K562 (cell line): ENCODE measurements around the gene MCC. TPM values are rescaled to one million over a fixed set of nuclear protein-coding genes. Genes with fewer than 3 reads are reported as not detected.

Source experiments
- ATAC-seq: fragments of 200-7000 bp; cut with Tn5 transposase; 3 replicates; pipeline ENCODE4 v1.9.1; 2020; ENCODE audit warnings: moderate library complexity
- BruUV-seq: library from RNA; stranded (reverse); fragments of 400-500 nt; replicated peaks from 2 replicates; lab custom pipeline; 2021; lab: Mats Ljungman, UMichigan
- CTCF ChIA-PET: fragments of 300-600 bp; formaldehyde crosslinking; extraction: SDS; loops from one replicate; lab custom pipeline; 2021; ENCODE audit warnings: low intra/inter-chr PET ratio; lab: Yijun Ruan, JAX
- POLR2A ChIA-PET: fragments of 300-600, 350-650 bp; sonication (Branson Sonifier 250); formaldehyde crosslinking; extraction: SDS; loops from one replicate; lab custom pipeline; 2021; ENCODE audit warnings: antibody characterized with exemption, inconsistent platforms; lab: Yijun Ruan, JAX
- DNase-seq, 4 experiments: peaks; one replicate each; pipeline versions ENCODE4 v3.0.0 to v3.0.0-alpha.2; 2011 to 2018; ENCODE audit warnings: low spot score in 3 of 4, mixed read lengths in 3 of 4; ENCODE audit errors: extremely low read depth in 1 of 4
- FAIRE-seq: peaks from 2 replicates; lab custom pipeline; 2011; peaks lifted over from hg19 to GRCh38; lab: Jason Lieb, UNC
- H2AFZ ChIP-seq: 2 replicates; pipeline ENCODE4 v1.6.0; 2011; ENCODE audit warnings: low read depth, low read length, control low read depth, inconsistent platforms
- H3K27ac ChIP-seq: fragments of 200-600 bp; 3 replicates; pipeline ENCODE4 v1.8.0; 2011; ENCODE audit warnings: low read depth, mild to moderate bottlenecking, control low read depth, inconsistent platforms, low read length, moderate library complexity, mixed read lengths; ENCODE audit errors: extremely low read depth
- H3K27me3 ChIP-seq, 2 experiments: fragments of 300-600 bp in 1 of 2; 2 replicates in 1 of 2; 3 replicates in 1 of 2; pipeline versions ENCODE4 v1.6.0 to v1.8.0; 2011; ENCODE audit warnings: inconsistent platforms in 2 of 2, low read length in 2 of 2, mild to moderate bottlenecking in 1 of 2, mixed read lengths in 1 of 2, moderate library complexity in 1 of 2; ENCODE audit not compliant: control insufficient read depth in 2 of 2, insufficient read depth in 2 of 2
- H3K36me3 ChIP-seq: fragments of 300-600 bp; 3 replicates; pipeline ENCODE4 v1.8.0; 2011; ENCODE audit warnings: mild to moderate bottlenecking, low read length, inconsistent platforms; ENCODE audit not compliant: control insufficient read depth, insufficient read depth
- H3K4me1 ChIP-seq, 2 experiments: fragments of 200-600 bp in 1 of 2; replicated peaks in 1 of 2; 2 replicates in 1 of 2; 3 replicates in 1 of 2; pipeline versions ENCODE4 v1.5.1 to v1.8.0; 2011; ENCODE audit warnings: inconsistent platforms in 2 of 2, low read length in 2 of 2, mild to moderate bottlenecking in 1 of 2, mixed read lengths in 1 of 2, moderate library complexity in 1 of 2; ENCODE audit not compliant: control insufficient read depth in 2 of 2, insufficient read depth in 2 of 2
- H3K4me2 ChIP-seq: 2 replicates; pipeline ENCODE4 v1.6.1; 2011; ENCODE audit warnings: low read length, control low read depth, inconsistent platforms, mixed read lengths; ENCODE audit not compliant: insufficient read depth
- H3K4me3 ChIP-seq: fragments of 200-600 bp; sonication (generic), shearing (Covaris generic); 2 replicates; pipeline ENCODE4 v1.5.1; 2016; ENCODE audit warnings: control low read depth, inconsistent platforms
- H3K79me2 ChIP-seq: fragments of 200-600 bp; 3 replicates; pipeline ENCODE4 v1.8.0; 2011; ENCODE audit warnings: low read length, inconsistent platforms; ENCODE audit not compliant: control insufficient read depth, insufficient read depth
- H3K9ac ChIP-seq, 2 experiments: 2 replicates each; pipeline versions ENCODE4 v1.6.0 to v1.6.1; 2011; ENCODE audit warnings: low read depth in 2 of 2, low read length in 2 of 2, control low read depth in 1 of 2, inconsistent platforms in 1 of 2, mild to moderate bottlenecking in 1 of 2, mixed read lengths in 1 of 2; ENCODE audit not compliant: insufficient read depth in 1 of 2
- H3K9me1 ChIP-seq: one replicate; pipeline ENCODE4 v1.6.0; 2011; ENCODE audit warnings: inconsistent platforms, mild to moderate bottlenecking, low read length, moderate library complexity; ENCODE audit not compliant: control insufficient read depth, insufficient read depth
- H3K9me3 ChIP-seq: replicated peaks from 2 replicates; pipeline ENCODE4 v1.5.1; 2011; ENCODE audit warnings: low read depth, low read length, inconsistent platforms; ENCODE audit not compliant: control insufficient read depth, insufficient read depth
- H4K20me1 ChIP-seq: replicated peaks from 2 replicates; pipeline ENCODE4 v1.6.1; 2011; ENCODE audit warnings: low read length, inconsistent platforms, mixed read lengths; ENCODE audit not compliant: control insufficient read depth, insufficient read depth
- MED1 ChIP-seq: sonication (generic); formaldehyde crosslinking; IDR thresholded peaks from 2 replicates; pipeline ENCODE4 v1.8.1; 2023; ENCODE audit warnings: missing genetic modification reagents, borderline replicate concordance
- MTA2 ChIP-seq: fragments of 450-650 bp; IDR thresholded peaks from 2 replicates; pipeline ENCODE4 v1.6.1; 2016; ENCODE audit warnings: low read depth
- ZNF274 ChIP-seq: IDR thresholded peaks from 2 replicates; pipeline ENCODE4 v1.6.1; 2011; ENCODE audit warnings: low read depth, mild to moderate bottlenecking, low read length, moderate library complexity, borderline replicate concordance
- WGBS: fragments of 100-300 bp; shearing (Covaris generic); methylation state at CpG from one replicate; pipeline ENCODE4 v1.1.6; 2016; ENCODE audit warnings: low coverage, mixed read lengths; ENCODE audit not compliant: insufficient coverage; ENCODE audit errors: missing lambda C conversion rate; 5-methylcytosine and 5-hydroxymethylcytosine counted together
- in situ Hi-C: fragments of 300-500 bp; cut with MboI; formaldehyde crosslinking; loops from 4 replicates; pipeline ENCODE4 v1.15.0; 2018; ENCODE audit warnings: inconsistent platforms, mixed read lengths
- intact Hi-C: fragments of 100-400 bp; cut with micrococcal nuclease; formaldehyde crosslinking; loops from 2 replicates; pipeline ENCODE4 v1.14.2; 2022
- polyA plus RNA-seq, 8 experiments: library from polyadenylated mRNA; depleted of rRNA in 4 of 8; stranded (reverse) in 5 of 8; unstranded in 3 of 8; fragments of >200 nt; fragmentation: Nextera tagmentation in 2 of 8; fragmentation: Illumina TruSeq in 1 of 8; extraction: Ambion mirVana in 2 of 8; extraction: Trizol in 1 of 8; gene quantifications; 2 replicates each; pipeline versions ENCODE4 v1.2.1 to v1.2.3, GENCODE V29; 2011 to 2014; ENCODE audit warnings: inconsistent platforms in 1 of 8, missing spikeins in 1 of 8
- total RNA-seq, 7 experiments: library from RNA; depleted of rRNA in 6 of 7; stranded (reverse); fragments of >200 nt in 6 of 7; fragmentation: Illumina TruSeq in 2 of 7; extraction: Trizol in 2 of 7; gene quantifications; 2 replicates each; pipeline versions ENCODE4 v1.2.1 to v1.2.3, GENCODE V29; 2011 to 2021; ENCODE audit warnings: low replicate concordance in 1 of 7
- TF ChIP-seq, protein P1 (sequence below): fragments of 450-650 bp; IDR thresholded peaks from 2 replicates; pipeline ENCODE4 v1.6.1; 2016
- TF ChIP-seq, protein P2 (sequence below): sonication (generic); formaldehyde crosslinking; IDR thresholded peaks from 2 replicates; pipeline ENCODE4 v1.8.1; 2023; ENCODE audit warnings: mild to moderate bottlenecking, missing genetic modification reagents
- TF ChIP-seq, protein P3 (sequence below): fragments of 250-450 bp; sonication (Bioruptor Pico); IDR thresholded peaks from 2 replicates; pipeline ENCODE4 v1.8.0; 2021; ENCODE audit warnings: moderate library complexity, mild to moderate bottlenecking, inconsistent platforms

Gene MCC
- total and polyA plus RNA-seq, 9 of the 15 experiments (the other 6 are each of a cell fraction or from before 2014, with no cell fraction given) = 0.04 to 0.24 (median 0.06) TPM; not detected in 1

GRCh38 chr5:113039229-113039933 is 448.9 kb downstream of the MCC start:
- Histone ChIP-seq H2AFZ (no peak overlapping the region), H3K27ac (no peak overlapping the region), H3K4me2 (no peak overlapping the region), H3K9me1 (no peaks in the 10 kb centered on the region), H3K4me1 (peaks cover 20 to 37% of the 10 kb centered on the region in 2 experiments), H3K27me3 (no peaks in the 10 kb centered on the region), H3K9me3 (no peaks in the 10 kb centered on the region), H4K20me1 (no peaks in the 10 kb centered on the region), H3K36me3 (no peaks in the 10 kb centered on the region), H3K79me2 (no peaks in the 10 kb centered on the region)
- POLR2A ChIA-PET = interaction anchor here (0.5 kb wide), 1 partner anchor 12 kb away, joined by 4 read pairs; no protein-coding TSS in a partner anchor
- intact Hi-C loops = no loop called here
- DNase-seq = no peak
- WGBS = 79% methylated on average over 11 of the region's 14 CpGs
- CTCF ChIA-PET = no interaction called here
- in situ Hi-C loops = no loop called here
- FAIRE-seq = no peak
- TF ChIP-seq, protein P1, sequence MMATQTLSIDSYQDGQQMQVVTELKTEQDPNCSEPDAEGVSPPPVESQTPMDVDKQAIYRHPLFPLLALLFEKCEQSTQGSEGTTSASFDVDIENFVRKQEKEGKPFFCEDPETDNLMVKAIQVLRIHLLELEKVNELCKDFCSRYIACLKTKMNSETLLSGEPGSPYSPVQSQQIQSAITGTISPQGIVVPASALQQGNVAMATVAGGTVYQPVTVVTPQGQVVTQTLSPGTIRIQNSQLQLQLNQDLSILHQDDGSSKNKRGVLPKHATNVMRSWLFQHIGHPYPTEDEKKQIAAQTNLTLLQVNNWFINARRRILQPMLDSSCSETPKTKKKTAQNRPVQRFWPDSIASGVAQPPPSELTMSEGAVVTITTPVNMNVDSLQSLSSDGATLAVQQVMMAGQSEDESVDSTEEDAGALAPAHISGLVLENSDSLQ = no peak
- TF ChIP-seq ZNF274 = no peak
- TF ChIP-seq MED1 (CRISPR knock-in tag) = no peak
- TF ChIP-seq, protein P2, sequence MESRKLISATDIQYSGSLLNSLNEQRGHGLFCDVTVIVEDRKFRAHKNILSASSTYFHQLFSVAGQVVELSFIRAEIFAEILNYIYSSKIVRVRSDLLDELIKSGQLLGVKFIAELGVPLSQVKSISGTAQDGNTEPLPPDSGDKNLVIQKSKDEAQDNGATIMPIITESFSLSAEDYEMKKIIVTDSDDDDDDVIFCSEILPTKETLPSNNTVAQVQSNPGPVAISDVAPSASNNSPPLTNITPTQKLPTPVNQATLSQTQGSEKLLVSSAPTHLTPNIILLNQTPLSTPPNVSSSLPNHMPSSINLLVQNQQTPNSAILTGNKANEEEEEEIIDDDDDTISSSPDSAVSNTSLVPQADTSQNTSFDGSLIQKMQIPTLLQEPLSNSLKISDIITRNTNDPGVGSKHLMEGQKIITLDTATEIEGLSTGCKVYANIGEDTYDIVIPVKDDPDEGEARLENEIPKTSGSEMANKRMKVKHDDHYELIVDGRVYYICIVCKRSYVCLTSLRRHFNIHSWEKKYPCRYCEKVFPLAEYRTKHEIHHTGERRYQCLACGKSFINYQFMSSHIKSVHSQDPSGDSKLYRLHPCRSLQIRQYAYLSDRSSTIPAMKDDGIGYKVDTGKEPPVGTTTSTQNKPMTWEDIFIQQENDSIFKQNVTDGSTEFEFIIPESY = peak; percentile 66
- TF ChIP-seq MTA2 = no peak
- TF ChIP-seq, protein P3, sequence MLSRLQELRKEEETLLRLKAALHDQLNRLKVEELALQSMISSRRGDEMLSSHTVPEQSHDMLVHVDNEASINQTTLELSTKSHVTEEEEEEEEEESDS (CRISPR knock-in tag) = no peak
- TF ChIP-seq, all 486 proteins: peak for 1
- Histone ChIP-seq H3K9ac (no peak overlapping the region), H3K4me3 (no peak overlapping the region)
- no peak for ATAC-seq
- no TSS peak for BruUV-seq
